NCI-H526 (cell line): ENCODE data around the gene FKBP4.

Experiments used
- DNase-seq, 2 experiments: peaks; one replicate each; lab custom pipeline; 2025; lab: John Stamatoyannopoulos, UW

FKBP4 gene

GRCh38 chr12:2853626-2854025 lies 58.9 kb downstream of the FKBP4 start:
- DNase-seq, result peak; percentile 32 to 79
